SU-DHL-6 (cell line): ENCODE results near the gene FAM184B.

Source experiments
- EZH2phosphoT487 ChIP-seq: fragments of 200-600 bp; sonication (generic), shearing (Covaris generic); conservative IDR thresholded peaks from 2 replicates; pipeline ENCODE4 v1.6.1; 2018; ENCODE audit warnings: mild to moderate bottlenecking, antibody characterized with exemption, low read length, moderate library complexity, mixed read lengths
- TF ChIP-seq, protein P1 (sequence below): fragments of 200-600 bp; sonication (generic); IDR thresholded peaks from one replicate; pipeline ENCODE4 v1.5.1; 2017; ENCODE audit warnings: antibody characterized with exemption, mild to moderate bottlenecking, low read length, moderate library complexity; ENCODE audit not compliant: insufficient read depth, poor library complexity, severe bottlenecking

DNA sequence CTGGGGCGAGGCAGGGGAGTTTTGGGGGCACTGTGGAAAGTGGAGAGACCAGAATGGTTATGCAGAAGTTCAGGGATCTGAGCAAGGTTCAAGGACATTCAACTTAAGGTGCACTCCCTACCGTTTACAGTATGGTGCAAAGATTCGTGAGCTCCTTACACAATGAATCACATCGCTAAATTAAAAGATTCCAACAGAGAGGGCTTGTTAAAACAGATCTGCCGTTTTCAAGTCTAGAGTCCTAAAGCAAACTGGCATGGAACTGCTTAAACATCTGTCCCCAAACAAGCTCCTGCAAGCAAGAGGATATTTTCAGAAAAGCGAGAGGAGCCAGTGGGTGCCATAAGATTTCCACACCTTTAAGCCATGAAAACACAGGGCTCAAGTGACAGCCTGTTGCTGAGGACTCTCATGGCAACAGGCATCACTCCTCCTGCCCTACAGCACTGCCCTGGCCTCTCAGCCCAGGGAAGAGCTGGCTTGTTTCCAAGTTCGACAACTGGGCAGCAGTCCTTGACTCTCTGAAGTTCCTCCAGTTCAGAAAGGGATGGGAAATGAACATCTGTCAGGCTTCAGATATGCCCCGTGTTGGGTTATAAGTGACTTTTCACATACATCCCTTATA lies 10.0 kb downstream of the FAM184B start:
- TF ChIP-seq, protein P1, sequence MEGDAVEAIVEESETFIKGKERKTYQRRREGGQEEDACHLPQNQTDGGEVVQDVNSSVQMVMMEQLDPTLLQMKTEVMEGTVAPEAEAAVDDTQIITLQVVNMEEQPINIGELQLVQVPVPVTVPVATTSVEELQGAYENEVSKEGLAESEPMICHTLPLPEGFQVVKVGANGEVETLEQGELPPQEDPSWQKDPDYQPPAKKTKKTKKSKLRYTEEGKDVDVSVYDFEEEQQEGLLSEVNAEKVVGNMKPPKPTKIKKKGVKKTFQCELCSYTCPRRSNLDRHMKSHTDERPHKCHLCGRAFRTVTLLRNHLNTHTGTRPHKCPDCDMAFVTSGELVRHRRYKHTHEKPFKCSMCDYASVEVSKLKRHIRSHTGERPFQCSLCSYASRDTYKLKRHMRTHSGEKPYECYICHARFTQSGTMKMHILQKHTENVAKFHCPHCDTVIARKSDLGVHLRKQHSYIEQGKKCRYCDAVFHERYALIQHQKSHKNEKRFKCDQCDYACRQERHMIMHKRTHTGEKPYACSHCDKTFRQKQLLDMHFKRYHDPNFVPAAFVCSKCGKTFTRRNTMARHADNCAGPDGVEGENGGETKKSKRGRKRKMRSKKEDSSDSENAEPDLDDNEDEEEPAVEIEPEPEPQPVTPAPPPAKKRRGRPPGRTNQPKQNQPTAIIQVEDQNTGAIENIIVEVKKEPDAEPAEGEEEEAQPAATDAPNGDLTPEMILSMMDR = no peak
- no peak for TF ChIP-seq EZH2phosphoT487
